ENCODE measurements around the gene FBXL12.
"Not testable (repeated sequence)": the region's sequence is repeated elsewhere in the genome, so short reads cannot be mapped to it uniquely, and the experiment has no call there.

The FBXL12 gene

GRCh38 chr19:9838324-9838723, 19.4 kb upstream of the FBXL12 start:
- no peak for DNase-seq (ENCODE audit: low spot score)

- DNase-seq (ENCODE audit: low spot score) = no peak
Observed at GRCh38 chr19:9836021-9836420, 17.1 kb upstream of the FBXL12 start.

GRCh38 chr19:9835507-9835949, 16.6 kb upstream of the FBXL12 start:
- DNase-seq (ENCODE audit: low spot score) = no peak

- peak; percentile 99 for DNase-seq (ENCODE audit: low spot score)
Observed at GRCh38 chr19:9834726-9835506, 16.0 kb upstream of the FBXL12 start, which contains the start of gene PIN1. Gene PIN1, plus strand, starts transcription at chr19:9835318. Its CDS starts 27 bp downstream, at chr19:9835345.

DNA sequence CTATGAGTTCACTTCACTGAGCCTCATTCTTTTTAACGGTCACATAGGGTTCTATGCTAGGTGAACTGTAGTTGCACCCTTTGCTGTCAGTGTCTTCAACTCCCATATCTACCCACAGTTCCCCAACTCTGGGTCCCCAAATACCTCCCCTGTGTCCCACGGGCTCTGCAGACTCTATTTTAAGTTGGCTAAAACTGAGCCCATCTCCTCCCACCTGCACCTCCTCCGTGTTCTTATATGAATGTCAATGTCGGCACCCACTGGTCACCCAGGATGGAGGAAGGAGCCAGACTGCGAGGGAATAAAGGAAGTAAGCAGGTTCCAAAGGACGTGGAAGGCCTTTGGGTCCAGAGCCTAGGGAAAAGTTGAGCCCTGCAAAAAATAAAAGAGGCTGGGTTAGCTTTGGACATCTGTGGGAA, 15.4 kb upstream of the FBXL12 start:
- no peak for DNase-seq (ENCODE audit: low spot score)

DNA sequence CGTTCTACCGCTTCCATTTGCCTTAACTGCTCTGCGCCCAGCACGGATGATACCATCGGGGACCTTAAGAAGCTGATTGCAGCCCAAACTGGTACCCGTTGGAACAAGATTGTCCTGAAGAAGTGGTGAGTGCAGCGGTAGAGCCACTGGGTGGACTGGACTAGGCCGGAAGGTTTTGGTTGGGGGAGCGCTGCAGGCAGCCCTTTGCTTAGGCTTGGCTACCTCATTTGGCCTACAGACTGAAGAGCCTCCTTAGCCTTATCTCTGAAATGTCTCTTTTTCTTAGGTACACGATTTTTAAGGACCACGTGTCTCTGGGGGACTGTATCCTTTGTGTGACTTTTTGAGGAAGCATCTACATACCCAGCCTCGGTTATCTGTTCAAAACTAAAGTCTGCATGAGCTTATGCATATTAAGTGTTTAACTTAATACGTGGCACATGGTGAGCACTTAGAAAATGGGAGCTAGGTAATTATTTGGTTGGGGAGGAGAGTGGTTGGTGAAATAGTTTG, 9.7 kb upstream of the FBXL12 start:
- DNase-seq (ENCODE audit: low spot score) = no peak

DNA sequence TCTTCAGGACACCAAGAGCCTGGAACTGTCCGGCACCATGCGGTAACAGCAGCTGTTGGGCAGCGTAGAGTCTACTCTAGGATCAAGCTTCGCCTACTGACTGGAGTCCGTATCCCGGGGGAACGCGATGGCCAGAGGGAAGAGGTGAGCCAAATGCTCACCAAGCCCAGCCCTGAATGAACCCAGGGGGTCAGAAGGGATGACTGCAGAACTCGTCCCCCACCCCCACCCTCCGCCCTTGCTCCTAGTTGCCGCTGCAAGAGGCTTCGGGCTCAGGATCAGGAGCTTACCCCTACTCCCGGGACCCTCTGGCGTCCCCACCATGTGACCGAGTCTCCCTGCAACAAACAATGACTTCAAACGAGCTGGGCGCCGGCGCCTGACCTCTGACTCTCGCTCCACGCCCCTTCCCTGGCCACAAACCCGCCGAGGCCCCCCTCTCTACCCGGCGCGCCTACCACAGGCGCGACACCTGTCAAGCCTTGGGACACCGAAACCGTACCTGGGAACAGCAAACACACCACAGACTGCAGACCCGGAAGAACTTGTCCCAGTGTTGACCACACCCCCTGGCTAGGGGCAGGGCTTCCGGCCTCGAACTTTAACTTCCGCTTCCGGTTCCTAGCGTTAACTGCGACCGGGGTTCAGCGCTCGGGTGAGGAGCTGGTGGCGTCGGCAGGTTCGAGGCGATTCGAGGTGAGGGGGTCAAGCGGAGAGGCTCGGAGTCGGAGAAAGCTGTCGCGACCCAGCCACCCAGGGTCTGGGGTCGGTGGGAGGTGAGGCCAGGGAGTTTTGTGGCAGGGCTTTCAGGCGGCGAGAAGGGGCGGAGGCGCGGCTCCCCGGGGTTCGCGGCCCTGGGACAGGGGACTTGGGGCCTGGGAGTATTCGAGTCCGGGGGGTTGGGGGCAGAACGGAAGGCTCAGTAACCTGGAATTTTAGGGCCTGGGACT, 8.7 kb upstream of the FBXL12 start, which contains the start of gene UBL5:
TSS of gene UBL5 (plus strand) at position 630 of the 950 bp plus-strand sequence. CDS start 420 bp downstream, outside the sequence.
- DNase-seq (ENCODE audit: low spot score) = peak; percentile 75

DNA sequence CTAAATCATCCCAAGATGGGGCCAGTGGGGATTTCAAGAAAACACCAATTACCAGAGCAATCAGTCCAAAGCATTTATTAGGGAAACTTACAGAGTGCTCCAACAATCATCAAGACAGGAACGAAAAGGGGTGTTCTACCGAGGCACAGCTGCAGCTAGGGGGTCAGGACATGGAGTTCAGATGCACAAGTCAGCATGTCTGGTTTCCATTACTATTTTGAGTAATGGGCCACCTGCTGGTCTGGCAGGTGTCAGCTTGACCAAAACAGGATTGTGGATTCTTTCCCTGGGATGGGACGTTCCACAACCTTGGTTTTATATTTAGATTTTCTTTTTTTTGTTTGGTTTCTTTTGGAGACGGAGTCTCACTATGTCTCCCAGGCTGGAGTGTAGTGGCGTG, 4.9 kb upstream of the FBXL12 start:
- DNase-seq (ENCODE audit: low spot score) = no peak

GRCh38 chr19:9820034-9820433, 1.2 kb upstream of the FBXL12 start:
- DNase-seq (ENCODE audit: low spot score) = not testable (repeated sequence)

- DNase-seq (ENCODE audit: low spot score) = no peak
Observed at GRCh38 chr19:9819596-9819909, 674 bp upstream of the FBXL12 start.

DNA sequence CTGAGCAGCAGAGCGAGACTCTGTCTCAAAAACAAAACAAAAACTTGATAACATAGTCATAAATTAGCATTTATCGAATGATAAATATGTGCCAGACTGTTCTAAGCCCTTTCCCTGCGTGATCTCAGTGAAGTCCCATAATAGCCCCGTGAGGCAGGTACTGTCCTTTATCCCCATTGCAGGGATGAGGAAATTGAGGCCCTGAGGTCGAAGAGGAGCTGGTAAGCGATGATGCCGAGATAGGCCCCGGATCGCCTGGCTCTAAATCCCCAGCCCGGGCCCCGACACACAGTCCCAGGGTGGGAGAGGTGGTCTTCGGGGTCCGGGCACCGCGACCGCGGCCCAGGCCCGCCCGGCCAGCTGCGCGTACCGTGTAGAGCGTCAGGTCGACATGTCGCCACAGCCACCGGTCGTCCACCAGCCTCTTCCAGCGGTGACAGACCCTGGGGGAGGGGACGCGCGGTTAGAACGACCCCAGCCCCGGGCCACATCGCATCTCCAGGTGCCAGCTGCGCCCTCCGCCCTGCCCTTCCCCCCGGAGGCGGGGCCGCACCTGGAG, 625 bp downstream of the FBXL12 start:
- DNase-seq (ENCODE audit: low spot score) = no peak

DNA sequence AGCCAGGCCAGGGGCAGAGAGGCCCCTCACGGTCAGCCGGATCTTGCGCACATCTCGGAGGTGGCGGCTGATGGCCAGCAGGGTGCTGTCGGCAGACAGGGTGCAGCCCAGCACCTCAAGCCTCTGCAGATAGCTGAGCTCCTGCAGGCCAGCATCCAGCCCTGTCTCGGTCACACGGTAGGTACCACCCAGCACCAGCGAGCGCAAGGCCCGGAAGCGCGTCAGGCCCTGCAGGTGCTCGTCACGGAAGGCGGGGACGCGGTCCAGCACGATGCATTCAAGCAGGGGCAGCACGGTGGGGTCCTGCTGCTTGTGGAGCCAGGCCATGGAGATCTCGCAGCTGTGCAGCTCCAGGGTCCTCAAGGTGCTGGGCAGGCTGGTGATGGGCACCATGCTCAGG, 7.7 kb downstream of the FBXL12 start:
- DNase-seq (ENCODE audit: low spot score) = no peak

DNA sequence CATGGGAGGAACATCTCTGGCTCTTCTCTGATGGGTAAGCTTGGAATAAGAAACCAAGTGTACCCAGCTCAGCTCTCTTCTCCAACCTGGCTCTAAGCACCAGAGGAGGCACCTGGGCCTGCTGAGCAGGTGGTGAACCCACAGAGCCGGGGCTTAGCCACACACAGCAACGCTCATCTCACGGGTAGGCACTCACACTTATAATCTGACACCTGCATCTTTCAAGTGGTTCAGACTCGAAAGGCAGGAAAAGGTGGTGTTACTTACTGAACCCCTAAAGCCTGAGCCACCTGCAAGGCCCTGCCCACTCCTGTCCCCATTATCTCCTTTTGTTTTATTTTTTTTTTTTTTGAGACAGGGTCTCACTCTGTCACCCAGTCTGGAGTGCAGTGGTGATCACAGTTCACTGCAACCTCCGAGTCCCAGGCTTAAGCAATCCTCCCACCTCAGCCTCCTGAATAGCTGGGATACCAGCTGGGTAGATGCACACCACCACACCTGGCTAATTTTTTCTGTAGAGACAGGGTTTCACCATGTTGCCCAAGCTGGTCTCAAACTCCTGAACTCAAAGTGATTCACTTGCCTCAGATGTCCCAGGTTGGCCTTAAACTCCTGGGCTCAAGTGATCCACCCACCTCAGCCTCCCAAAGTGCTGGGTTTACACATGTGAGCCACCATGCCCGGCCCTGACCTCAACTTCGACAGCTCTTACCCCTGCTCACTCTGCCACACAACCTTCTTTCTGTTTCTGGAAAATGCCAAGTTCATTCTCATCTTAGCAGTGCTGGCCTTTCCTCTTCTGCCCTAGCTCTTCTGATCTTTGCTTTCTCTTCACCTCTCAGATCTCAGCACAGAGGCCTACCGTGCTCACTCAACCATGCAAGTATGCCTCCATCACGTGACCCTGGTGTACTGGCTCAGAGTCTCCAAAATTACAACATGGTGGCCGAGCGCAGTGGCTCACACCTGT, 9.7 kb downstream of the FBXL12 start:
- DNase-seq (ENCODE audit: low spot score) = no peak

GRCh38 chr19:9806803-9807202, 12.1 kb downstream of the FBXL12 start:
- DNase-seq (ENCODE audit: low spot score) = no peak

DNA sequence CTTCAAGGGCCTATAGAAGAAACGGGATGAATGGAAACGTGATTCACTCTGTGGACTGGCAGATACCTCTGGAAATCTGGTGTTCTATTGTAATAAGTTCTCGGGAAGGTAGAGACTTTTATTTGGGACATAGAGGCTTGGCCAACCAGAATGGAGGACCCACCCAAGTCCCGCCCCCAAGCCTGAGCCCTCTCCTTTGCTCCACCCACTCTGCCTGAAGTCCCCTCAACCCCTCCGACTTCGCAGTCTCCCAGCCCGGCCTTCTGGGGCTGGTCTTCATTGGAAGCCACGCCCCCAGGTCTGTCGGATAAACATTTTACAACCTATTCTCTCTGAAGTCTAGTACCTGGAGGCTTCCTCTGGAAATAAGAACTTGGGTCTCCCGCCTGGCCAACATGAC, 16.9 kb downstream of the FBXL12 start:
- no peak for DNase-seq (ENCODE audit: low spot score)

DNA sequence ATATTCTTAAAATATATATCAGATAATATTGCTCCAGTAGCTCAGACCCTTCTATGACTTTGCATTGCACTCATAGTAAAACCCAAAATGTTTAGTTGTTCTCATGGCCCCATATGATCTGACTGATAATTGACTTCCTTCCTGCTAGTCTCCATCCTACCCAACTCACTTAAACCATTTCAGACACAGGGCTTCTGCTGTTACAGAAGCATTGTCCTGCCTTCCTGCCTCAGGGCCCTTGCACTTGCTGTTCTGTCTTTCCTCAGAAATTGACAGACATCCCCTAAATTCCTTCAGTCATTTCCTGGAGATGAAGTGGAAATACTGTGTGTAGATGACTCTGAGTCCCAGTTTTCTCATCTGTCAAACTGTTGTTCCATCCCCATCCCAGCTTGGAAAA, 19.7 kb downstream of the FBXL12 start:
- DNase-seq (ENCODE audit: low spot score) = no peak

GRCh38 chr19:9797871-9798270, 21.0 kb downstream of the FBXL12 start:
- no peak for DNase-seq (ENCODE audit: low spot score)

- DNase-seq (ENCODE audit: low spot score) = peak; percentile 78
Observed at GRCh38 chr19:9796113-9796773, 22.6 kb downstream of the FBXL12 start.

DNA sequence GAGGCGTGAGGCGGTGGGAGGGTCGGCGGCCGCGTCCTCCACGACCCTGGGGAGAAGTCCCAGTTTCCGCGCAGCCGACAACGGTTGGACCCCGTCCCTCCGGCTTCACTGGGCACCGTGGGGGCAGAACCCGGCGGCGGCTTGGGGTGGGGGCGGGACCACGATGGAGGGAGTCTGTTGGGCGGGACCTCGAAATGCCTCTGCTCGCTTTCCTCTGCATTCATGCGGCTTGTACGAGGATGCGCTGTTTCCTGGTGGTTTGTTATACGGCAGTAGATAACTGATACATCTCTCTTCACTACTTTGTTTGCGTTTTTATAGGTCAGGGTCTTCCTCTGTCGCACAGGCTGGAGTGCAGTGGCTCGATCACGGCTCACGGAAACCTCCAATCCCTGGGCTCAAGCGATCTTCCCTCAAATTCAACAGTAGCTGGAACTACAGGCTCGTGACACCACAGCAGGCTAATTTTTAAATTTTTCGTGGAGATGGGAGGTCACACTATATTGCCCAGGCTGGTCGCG, 25.7 kb downstream of the FBXL12 start:
- no peak for DNase-seq (ENCODE audit: low spot score)
